AG09319 (cell line): ENCODE data around the gene ANKRD22.

Experiments used
- DNase-seq: peaks from one replicate; pipeline ENCODE4 v3.0.0-alpha.2; 2010; ENCODE audit warnings: low read depth; ENCODE audit errors: extremely low read depth
- TF ChIP-seq, protein P1 (sequence below): IDR thresholded peaks from 2 replicates; pipeline ENCODE4 v1.5.1; 2011; ENCODE audit warnings: low read depth, mild to moderate bottlenecking, inconsistent platforms, low read length, moderate library complexity

The ANKRD22 gene

DNA sequence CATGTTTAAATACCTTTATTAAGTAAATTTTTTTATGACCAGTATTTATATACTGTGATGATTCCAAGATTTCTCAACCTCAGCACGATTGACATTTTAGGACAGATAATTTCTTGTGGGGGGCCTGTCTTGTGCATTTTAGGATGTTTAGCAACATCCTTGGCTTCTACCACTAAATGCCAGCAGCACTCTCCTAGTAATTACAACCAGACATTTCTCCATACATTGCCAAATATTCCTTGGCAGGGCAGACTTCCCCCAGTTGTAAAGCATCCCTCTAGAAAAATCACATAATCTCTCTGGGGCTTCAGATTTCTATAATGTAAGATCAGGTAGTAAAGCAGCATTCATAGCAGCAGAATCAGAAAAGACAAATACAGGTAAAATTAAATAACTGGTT is 56.9 kb downstream of the ANKRD22 start:
- TF ChIP-seq, protein P1, sequence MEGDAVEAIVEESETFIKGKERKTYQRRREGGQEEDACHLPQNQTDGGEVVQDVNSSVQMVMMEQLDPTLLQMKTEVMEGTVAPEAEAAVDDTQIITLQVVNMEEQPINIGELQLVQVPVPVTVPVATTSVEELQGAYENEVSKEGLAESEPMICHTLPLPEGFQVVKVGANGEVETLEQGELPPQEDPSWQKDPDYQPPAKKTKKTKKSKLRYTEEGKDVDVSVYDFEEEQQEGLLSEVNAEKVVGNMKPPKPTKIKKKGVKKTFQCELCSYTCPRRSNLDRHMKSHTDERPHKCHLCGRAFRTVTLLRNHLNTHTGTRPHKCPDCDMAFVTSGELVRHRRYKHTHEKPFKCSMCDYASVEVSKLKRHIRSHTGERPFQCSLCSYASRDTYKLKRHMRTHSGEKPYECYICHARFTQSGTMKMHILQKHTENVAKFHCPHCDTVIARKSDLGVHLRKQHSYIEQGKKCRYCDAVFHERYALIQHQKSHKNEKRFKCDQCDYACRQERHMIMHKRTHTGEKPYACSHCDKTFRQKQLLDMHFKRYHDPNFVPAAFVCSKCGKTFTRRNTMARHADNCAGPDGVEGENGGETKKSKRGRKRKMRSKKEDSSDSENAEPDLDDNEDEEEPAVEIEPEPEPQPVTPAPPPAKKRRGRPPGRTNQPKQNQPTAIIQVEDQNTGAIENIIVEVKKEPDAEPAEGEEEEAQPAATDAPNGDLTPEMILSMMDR: no peak
- no peak for DNase-seq

DNA sequence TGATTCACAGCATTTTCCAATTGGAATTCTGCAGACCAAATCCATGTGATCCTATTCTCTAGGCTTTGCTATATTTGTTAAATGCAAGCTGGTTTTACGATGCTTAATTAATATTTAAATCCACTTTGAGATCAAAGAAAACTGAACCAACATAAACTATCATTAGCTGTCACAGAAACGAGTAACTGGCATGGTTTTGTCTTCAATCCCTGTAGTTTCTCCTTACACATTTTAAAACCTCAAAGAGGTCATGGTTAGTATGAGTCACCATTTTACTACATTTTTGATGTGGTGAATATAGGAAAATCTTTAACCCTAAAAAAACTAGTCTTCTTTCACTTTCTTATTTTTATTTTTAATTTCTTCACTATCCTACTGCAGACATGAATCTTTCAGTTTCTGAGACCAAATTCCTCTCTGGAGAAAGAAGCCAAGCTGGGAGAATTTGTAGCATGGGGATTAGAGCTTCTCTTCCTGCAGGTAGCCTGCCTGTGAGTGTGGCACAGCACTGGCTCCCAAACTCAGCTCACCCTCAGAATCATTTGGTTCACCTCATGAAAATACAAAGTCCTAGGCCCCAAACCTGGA is 57.8 kb downstream of the ANKRD22 start:
- TF ChIP-seq, protein P1: no peak
- DNase-seq: no peak

DNA sequence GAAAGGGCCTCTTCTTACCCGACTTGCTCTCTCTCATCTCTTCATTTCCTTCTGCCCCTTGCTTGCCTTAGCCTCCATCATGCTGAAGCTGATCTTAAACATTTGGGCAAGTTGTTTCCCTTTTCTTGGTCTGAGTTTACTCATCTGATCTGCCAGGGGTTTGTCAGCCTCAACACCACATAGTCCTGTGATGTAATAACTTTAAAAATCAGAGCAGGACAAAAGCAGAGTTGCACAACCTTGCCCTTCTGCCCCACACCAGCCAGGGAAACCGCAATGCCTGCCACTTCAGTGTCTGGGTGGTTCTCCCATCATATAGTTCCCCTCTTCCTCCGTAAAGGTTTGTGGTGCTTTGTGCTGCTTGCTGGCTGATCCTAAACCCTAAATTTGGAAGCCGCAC is 59.0 kb downstream of the ANKRD22 start:
- TF ChIP-seq, protein P1: no peak
- DNase-seq: no peak

DNA sequence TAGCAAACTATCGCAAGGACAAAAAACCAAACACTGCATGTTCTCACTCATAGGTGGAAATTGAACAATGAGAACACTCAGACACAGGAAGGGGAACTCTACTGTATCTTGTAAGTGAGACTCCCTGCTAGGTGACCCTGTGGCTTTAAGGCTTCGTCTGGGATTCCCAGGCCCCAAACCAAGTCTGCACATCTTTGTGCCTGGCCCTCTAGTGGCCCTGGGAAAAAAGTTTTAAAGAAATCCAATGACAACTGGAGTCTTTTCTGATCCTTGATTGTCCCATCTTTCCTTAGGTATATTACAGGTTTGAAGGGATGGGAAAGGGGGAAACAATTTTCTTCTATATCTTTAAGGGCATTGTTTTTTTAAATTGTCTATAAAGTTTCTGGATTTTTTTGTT is 59.7 kb downstream of the ANKRD22 start:
- TF ChIP-seq, protein P1: peak; percentile 35
- DNase-seq: no peak

DNA sequence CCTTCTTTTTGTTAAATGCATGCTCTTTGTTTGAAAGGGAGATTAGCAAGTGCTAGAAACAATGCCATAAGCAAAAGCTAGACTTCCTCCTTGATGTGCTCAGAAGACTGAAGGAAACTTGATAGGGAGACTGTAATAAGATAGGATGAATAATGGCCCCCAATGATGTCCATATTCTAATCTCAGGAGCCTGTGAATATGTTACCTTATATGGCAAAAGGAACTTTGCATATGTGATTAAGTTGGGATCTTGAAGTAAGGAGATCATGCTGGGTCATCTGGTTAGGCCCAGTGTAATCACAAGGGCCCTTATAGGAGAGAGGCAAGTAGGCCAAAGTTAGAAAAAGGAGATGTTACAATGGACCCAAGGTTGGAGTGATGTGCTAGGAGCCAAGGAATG is 62.7 kb downstream of the ANKRD22 start:
- no peak for DNase-seq
- TF ChIP-seq, protein P1: no peak

DNA sequence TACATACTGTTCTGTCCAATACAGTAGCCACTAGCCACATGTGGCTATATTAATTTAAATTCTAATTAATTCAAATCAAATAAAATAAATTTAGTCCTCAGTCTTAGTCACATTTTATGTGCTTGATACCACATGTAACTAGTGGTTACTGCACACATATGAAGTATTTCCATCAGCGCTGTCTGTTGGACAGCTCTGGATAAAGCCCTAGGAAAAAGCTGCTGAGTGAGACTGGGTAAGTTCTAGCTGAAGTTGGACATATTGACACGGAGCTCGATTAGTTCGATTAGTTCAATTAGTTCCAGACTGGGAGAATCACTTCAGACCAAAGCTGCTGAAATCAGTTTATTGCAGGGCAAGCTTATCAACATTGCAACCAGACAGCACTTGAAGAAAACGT is 64.2 kb downstream of the ANKRD22 start:
- TF ChIP-seq, protein P1: no peak
- no peak for DNase-seq

DNA sequence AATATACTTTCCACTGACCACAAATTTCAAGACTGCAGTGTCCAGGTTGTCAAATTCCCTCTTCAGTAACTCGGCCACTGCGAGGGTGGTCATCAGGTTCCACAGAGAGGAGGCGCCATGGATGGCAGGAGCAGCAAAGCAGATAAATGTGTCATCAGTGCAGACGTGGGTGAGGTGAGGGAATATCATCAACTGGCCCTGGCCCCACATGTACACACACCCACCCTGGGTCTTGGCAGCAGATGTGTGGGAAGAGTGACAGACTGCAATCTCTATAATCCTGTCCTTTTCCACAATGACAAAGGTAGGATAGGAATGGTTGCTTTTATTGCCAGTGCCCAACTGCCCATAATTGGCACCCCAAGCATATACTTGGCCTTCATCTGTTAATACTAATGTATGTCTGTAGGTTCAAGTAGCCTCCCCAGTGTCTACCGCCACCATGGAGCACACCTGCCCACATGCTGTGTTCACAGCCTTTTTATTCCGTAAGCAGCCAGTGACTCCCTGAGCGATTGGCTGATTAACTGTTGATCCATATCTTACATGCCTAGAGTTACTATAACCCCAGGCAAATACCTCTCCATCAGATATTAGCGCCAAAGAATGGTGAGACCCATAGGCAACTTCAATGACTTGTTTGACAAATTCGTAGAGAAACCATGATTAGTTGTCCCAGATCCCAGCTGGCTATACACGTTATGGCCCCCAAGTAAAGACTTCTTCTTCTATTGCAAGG is 65.4 kb downstream of the ANKRD22 start:
- TF ChIP-seq, protein P1: no peak
- no peak for DNase-seq
